Measurements from ENCODE around the gene LYRM9. TPM values are rescaled to one million over a fixed set of nuclear protein-coding genes. Genes with fewer than 3 reads are reported as not detected.

Gene LYRM9
- total RNA-seq, 4 donors from 2014 or later: 14.0 to 33.5 (median 22.8) TPM

DNA sequence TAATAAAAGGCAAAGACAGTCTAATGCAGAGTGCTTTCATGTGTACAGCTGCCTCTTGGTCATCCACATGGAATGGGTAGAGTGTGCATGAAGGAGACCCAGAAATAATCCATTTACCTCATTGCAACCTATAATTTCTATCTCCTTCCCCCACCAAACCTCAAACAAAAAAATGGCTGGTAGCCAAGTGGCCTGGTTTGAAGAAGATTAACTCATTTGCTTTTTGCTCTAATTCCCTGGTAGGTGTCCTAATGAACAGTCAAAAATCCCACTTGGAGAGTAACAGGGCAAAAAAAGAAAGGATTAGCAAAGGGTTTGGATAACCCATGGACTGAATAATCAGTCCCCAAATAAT lies 13.0 kb upstream of the LYRM9 start:
- TF ChIP-seq, protein P1, sequence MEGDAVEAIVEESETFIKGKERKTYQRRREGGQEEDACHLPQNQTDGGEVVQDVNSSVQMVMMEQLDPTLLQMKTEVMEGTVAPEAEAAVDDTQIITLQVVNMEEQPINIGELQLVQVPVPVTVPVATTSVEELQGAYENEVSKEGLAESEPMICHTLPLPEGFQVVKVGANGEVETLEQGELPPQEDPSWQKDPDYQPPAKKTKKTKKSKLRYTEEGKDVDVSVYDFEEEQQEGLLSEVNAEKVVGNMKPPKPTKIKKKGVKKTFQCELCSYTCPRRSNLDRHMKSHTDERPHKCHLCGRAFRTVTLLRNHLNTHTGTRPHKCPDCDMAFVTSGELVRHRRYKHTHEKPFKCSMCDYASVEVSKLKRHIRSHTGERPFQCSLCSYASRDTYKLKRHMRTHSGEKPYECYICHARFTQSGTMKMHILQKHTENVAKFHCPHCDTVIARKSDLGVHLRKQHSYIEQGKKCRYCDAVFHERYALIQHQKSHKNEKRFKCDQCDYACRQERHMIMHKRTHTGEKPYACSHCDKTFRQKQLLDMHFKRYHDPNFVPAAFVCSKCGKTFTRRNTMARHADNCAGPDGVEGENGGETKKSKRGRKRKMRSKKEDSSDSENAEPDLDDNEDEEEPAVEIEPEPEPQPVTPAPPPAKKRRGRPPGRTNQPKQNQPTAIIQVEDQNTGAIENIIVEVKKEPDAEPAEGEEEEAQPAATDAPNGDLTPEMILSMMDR (IDR thresholded peaks at IDR 0.05; ENCODE audit: low read depth): no peak

DNA sequence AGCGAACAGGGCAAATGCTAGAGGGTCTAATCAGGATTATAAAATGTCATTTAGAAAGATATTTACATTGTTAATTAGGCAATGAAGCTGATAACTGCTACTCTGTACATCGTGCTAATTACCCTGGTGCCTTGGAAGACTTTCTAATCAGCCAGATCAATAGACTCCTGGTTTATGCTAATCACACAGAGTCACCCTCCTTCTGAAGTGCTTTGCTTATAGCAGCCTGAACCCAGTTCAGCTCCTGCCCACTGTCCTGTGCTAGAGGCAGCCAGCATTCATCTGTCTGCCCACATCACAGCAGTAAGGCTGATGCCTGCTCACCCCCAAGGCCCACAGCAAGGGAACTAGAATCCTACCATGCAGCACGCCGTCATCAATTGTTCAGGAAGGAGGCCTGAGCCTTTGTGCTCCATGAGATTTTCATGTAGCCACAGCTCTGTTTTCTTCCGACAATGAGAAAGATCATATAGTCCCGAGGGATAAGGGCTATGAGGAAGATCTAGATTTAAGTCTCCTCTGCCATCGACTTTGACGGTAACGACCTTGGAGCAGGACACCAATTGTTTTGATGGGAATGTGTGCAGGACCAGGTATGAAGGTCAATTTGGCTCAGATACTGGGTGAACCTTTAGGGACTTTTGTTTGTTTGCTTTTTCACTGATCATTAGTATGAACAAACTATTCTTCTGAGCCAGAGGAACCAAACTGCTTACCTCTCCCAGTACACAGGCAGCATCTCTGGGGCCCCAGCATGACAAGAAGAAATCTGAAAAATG lies 12.5 kb upstream of the LYRM9 start:
- TF ChIP-seq, protein P1 (IDR thresholded peaks at IDR 0.05; ENCODE audit: low read depth): no peak

DNA sequence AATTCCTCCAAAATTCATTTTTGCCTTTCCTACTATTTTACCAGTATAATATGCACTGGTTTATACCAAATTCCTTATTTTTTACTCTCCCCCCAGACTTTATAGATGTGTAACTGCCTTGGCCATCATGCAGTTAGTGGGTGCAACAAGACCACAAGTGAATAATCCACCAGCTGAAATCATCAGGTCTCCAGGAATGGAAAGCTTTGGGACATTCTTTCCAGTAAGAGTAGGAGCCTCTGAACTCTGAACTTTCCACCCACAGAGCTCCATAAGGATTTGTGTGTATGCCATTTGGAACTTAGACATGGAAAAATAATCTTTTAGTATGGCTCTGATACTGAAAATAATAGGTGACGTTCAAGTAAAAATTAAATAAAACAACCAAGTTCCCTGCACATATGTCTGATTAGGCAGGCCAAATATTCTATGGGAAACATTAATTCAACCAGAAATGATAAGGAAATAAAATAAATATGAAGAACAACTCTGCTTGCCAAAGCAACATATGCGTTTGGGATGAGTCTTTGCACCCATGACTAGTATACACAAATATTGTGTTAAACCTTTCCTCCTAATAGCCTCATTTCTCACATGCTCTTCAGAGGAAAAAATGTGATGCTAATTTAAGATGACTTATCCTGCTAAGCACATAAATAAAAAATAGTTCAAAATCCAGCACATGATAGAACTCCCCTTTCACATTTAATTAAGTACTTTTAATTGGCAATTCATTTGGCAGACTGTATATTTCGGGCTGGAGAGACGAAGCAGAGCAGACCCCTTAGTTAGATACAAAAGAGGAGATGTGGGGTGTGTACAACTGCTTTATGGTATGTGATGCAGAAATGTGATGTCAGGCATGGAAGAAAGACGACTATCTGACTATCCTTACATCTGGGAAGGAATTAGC lies 11.6 kb upstream of the LYRM9 start:
- TF ChIP-seq, protein P1 (IDR thresholded peaks at IDR 0.05; ENCODE audit: low read depth): no peak

DNA sequence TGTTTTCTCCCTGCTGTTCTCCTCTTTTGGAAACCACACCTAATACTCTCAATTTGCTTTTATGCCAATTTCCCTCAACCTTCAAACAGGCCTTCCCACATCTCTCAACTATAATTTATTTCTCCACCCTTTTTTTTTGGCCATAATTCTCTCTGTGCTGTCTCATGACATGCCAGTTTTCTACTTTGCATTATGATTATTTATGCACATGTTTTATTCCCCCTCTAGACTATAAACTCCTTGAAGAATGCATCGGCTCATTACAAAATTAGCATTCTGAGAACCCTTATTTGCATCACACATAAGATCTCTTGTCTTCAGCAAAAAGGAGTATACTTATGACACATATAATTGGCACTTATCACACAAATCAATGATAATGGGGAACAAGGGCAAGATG lies 10.9 kb upstream of the LYRM9 start:
- TF ChIP-seq, protein P1 (IDR thresholded peaks at IDR 0.05; ENCODE audit: low read depth): no peak

DNA sequence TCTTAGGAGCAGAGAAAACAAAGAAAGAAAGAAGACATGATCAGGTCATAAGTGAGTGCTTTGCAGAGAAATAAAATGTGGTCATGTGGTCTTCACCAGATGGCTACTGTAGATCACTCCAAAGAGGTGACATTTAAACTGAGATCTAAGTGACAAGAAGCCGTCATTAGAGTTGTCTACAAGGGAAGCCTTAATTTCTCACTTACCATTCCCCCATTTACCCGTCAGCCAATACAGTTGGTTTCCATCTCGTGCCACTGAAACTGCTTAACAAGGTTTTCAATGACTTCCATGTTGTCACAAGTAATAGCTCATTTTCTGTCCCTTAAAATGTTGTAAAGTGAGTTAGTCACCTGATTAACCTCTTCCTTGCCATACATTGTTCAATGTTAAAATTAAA lies 6.4 kb upstream of the LYRM9 start:
- TF ChIP-seq, protein P1 (IDR thresholded peaks at IDR 0.05; ENCODE audit: low read depth): no peak

DNA sequence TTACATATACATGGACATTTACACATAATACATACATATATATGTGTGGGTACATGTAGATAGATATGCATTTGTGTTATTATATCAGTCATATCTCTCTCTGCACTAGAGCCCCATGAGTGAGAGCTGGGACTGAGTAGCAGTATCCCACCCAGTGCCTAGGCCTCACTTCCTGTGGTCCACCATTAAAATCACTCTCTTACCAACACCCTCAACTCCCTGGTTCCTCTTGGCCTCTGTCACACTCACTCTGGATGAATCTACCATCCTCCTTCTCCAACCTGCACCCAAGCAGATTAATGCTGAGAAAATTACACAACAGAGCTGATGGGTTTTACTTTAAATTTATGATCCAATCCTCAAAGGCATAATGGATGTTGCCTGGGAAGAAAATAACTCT lies 4.9 kb upstream of the LYRM9 start:
- TF ChIP-seq, protein P1 (IDR thresholded peaks at IDR 0.05; ENCODE audit: low read depth): no peak

DNA sequence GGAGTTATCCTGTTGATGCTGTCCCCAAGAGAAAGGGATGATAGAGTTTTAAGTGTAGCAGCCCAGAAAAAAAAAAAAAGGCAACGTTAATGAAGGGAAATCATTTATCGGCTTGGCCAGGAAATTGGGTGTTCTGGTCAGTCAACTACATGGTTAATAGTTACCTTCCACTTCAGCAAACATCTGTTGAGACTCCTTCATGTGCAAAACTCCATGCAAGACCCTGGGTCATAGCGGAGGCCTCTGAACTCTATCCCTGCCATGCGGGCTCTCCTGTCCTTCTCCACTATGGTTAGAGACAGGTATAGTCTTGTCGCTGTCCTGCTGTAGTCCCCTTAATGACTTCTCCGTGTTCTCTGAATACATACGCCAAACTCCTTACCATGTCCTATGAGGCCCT lies 3.5 kb upstream of the LYRM9 start:
- TF ChIP-seq, protein P1 (IDR thresholded peaks at IDR 0.05; ENCODE audit: low read depth): no peak
